B cell (primary cell): ENCODE measurements around the gene NCDN. TPM values are rescaled to one million over a fixed set of nuclear protein-coding genes. Genes with fewer than 3 reads are reported as not detected.

Source experiments
- ATAC-seq: fragments of 200-7000 bp; cut with Tn5 transposase; one replicate; pipeline ENCODE4 v1.10.0; 2021; ENCODE audit warnings: low read depth, mild to moderate bottlenecking, moderate number of reproducible peaks, moderate library complexity
- CTCF ChIA-PET: fragments of 350-600 bp; sonication (Branson Sonifier 250); formaldehyde crosslinking; loops from one replicate; lab custom pipeline; 2021; ENCODE audit warnings: antibody characterized with exemption, inconsistent platforms; lab: Charles Lee
- POLR2A ChIA-PET: fragments of 350-600 bp; sonication (Branson Sonifier 250); formaldehyde crosslinking; loops from one replicate; lab custom pipeline; 2021; ENCODE audit warnings: antibody characterized with exemption; lab: Charles Lee
- DNase-seq: peaks from one replicate; pipeline ENCODE4 v3.0.0; 2013
- H2AFZ ChIP-seq: 2 replicates; pipeline ENCODE4 v1.6.1; 2012; ENCODE audit warnings: mild to moderate bottlenecking, low read depth, low read length; ENCODE audit not compliant: insufficient read depth, poor library complexity, severe bottlenecking
- H3K27ac ChIP-seq, 2 donors: 1 replicate in 1 of 2; 2 replicates in 1 of 2; pipeline ENCODE4 v1.5.1; 2012 to 2013; ENCODE audit warnings: low read length in 2 of 2, mild to moderate bottlenecking in 2 of 2, moderate library complexity in 1 of 2
- H3K27me3 ChIP-seq, 4 experiments: fragments of 200-600 bp in 1 of 4; sonication (generic) in 1 of 4; replicated peaks in 1 of 4; 1 replicate in 2 of 4; 2 replicates in 2 of 4; pipeline versions ENCODE4 v1.6.1 to v1.7.0; 2013 to 2016; ENCODE audit warnings: low read length in 3 of 4, mild to moderate bottlenecking in 2 of 4, mixed read lengths in 1 of 4, moderate library complexity in 1 of 4; ENCODE audit not compliant: insufficient read depth in 4 of 4, control insufficient read depth in 3 of 4; ENCODE audit errors: control extremely low read depth in 1 of 4
- H3K36me3 ChIP-seq, 2 experiments: replicated peaks in 1 of 2; 1 replicate in 1 of 2; 2 replicates in 1 of 2; pipeline versions ENCODE4 v1.6.1 to v1.7.1; 2013; ENCODE audit warnings: low read length in 1 of 2; ENCODE audit not compliant: insufficient read depth in 2 of 2, control insufficient read depth in 1 of 2; ENCODE audit errors: control extremely low read depth in 1 of 2, extremely low read depth in 1 of 2
- H3K4me1 ChIP-seq, 2 donors: fragments of 200-600 bp in 1 of 2; sonication (generic) in 1 of 2; 1 replicate in 1 of 2; 2 replicates in 1 of 2; pipeline versions ENCODE4 v1.5.1 to v1.6.1; 2013 to 2017; ENCODE audit warnings: low read length in 2 of 2; ENCODE audit not compliant: control insufficient read depth in 2 of 2, insufficient read depth in 2 of 2
- H3K4me2 ChIP-seq: replicated peaks from 2 replicates; pipeline ENCODE3; 2012; ENCODE audit warnings: mild to moderate bottlenecking, low read depth, low read length; ENCODE audit not compliant: poor library complexity, severe bottlenecking
- H3K4me3 ChIP-seq, 5 experiments: fragments of 200-600 bp in 1 of 5; sonication (generic) in 1 of 5; 1 replicate in 3 of 5; 2 replicates in 2 of 5; pipeline versions ENCODE4 v1.5.1 to v1.7.0; 2011 to 2016; ENCODE audit warnings: low read length in 4 of 5, mild to moderate bottlenecking in 4 of 5, low read depth in 2 of 5, control low read depth in 1 of 5, moderate library complexity in 1 of 5; ENCODE audit not compliant: insufficient read depth in 1 of 5; ENCODE audit errors: control extremely low read depth in 1 of 5, extremely low read depth in 1 of 5
- H3K79me2 ChIP-seq: fragments of 200-600 bp; sonication (generic); one replicate; pipeline ENCODE4 v1.6.0; 2016; ENCODE audit warnings: low read length; ENCODE audit not compliant: control insufficient read depth, insufficient read depth
- H3K9ac ChIP-seq: fragments of 200-600 bp; sonication (generic); 2 replicates; pipeline ENCODE4 v1.6.1; 2017; ENCODE audit warnings: mild to moderate bottlenecking, low read length, moderate library complexity
- H3K9me3 ChIP-seq, 3 donors: one replicate each; pipeline versions ENCODE4 v1.6.1 to v1.7.1; 2013; ENCODE audit warnings: low read length in 2 of 3; ENCODE audit not compliant: control insufficient read depth in 2 of 3, insufficient read depth in 1 of 3; ENCODE audit errors: control extremely low read depth in 1 of 3
- H4K20me1 ChIP-seq: 2 replicates; pipeline ENCODE4 v1.6.0; 2012; ENCODE audit warnings: mild to moderate bottlenecking, low read length; ENCODE audit not compliant: insufficient read depth, control insufficient read depth, poor library complexity, severe bottlenecking
- H3K27ac Mint-ChIP-seq: one replicate; pipeline ENCODE4 v1.8.0; 2021; ENCODE audit warnings: mixed read lengths
- H3K27me3 Mint-ChIP-seq: one replicate; pipeline ENCODE4 v1.8.0; 2021; ENCODE audit warnings: mixed read lengths
- H3K4me1 Mint-ChIP-seq: one replicate; pipeline ENCODE4 v1.8.0; 2021; ENCODE audit warnings: mixed read lengths
- H3K4me3 Mint-ChIP-seq: one replicate; pipeline ENCODE4 v1.8.0; 2021; ENCODE audit warnings: mixed read lengths
- H3K9me3 Mint-ChIP-seq: one replicate; pipeline ENCODE4 v1.8.0; 2022; ENCODE audit warnings: mixed read lengths; ENCODE audit not compliant: insufficient read depth
- EZH2 ChIP-seq: IDR thresholded peaks from 2 replicates; pipeline ENCODE4 v1.6.1; 2012; ENCODE audit warnings: borderline replicate concordance, low read depth, mild to moderate bottlenecking, moderate library complexity, low read length; ENCODE audit not compliant: insufficient read depth, poor library complexity, severe bottlenecking
- WGBS: methylation state at CpG from one replicate; pipeline ENCODE4 v1.1.5; 2013; ENCODE audit warnings: missing lambda C conversion rate; ENCODE audit not compliant: insufficient coverage; 5-methylcytosine and 5-hydroxymethylcytosine counted together
- intact Hi-C: fragments of 100-400 bp; cut with micrococcal nuclease; formaldehyde crosslinking; loops from one replicate; pipeline ENCODE4 v1.10.0; 2022
- polyA plus RNA-seq: library from polyadenylated mRNA; depleted of rRNA; stranded (reverse); fragments of >200 nt; gene quantifications from 2 replicates; pipeline ENCODE4 v1.2.3, GENCODE V29; 2012
- total RNA-seq, 2 donors: library from RNA; stranded (reverse); fragments of 120-200 nt in 1 of 2; gene quantifications; 1 replicate in 1 of 2; 2 replicates in 1 of 2; pipeline versions ENCODE4 v1.2.3 to v1.2.4, GENCODE V29; 2013 to 2022
- TF ChIP-seq, protein P1 (sequence below): fragments of 200-600 bp; IDR thresholded peaks from one replicate; pipeline ENCODE4 v1.8.0; 2022; ENCODE audit warnings: antibody characterized with exemption, mild to moderate bottlenecking

Gene NCDN
- total and polyA plus RNA-seq, 2 donors (not counting 1 experiment from before 2014, with no cell fraction given), result 13.6 to 19.8 TPM

DNA sequence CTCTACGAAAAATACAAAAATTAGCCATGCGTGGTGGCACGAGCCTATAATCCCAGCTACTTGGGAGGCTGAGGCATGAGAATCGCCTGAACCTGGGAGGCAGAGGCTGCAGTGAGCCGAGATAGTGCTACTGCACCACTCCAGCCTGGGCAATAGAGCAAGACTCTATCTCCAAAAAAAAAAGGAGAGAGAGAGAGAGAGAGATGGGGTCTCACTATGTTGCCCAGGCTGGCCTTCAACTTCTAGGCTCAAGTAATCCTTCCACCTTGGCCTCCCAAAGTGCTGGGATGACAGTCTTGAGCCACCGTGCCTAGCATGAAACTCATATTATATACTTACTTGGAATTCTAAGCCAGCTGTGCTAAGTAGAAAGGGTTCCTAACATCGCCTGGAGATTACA is 54.1 kb downstream of the NCDN start:
- Histone ChIP-seq H3K4me1 (peaks cover 0 to 2% of the 10 kb centered on the region in 2 donors), H2AFZ (no peak overlapping the region), H3K9me3 (no peaks in the 10 kb centered on the region), H3K27ac (no peak overlapping the region), H3K4me2 (no peak overlapping the region), H3K4me3 (no peak overlapping the region), H3K36me3 (peaks cover 9 to 70% of the 10 kb centered on the region in 2 experiments), H3K9ac (no peak overlapping the region), H3K27me3 (no peaks in the 10 kb centered on the region), H3K79me2 (peaks cover 8% of the 10 kb centered on the region), H4K20me1 (no peaks in the 10 kb centered on the region)
- DNase-seq, result no peak
- ChIA-PET CTCF (interaction anchor here (1.5 kb wide), 1 partner anchor 104 kb away, joined by 4 read pairs; no protein-coding TSS in a partner anchor), POLR2A (interaction anchor here (1.0 kb wide), 1 partner anchor 27 kb away, joined by 3 read pairs; no protein-coding TSS in a partner anchor)
- Mint-ChIP-seq H3K27ac (no peak overlapping the region), H3K27me3 (no peaks in the 10 kb centered on the region), H3K4me1 (peaks cover 7% of the 10 kb centered on the region), H3K4me3 (no peak overlapping the region), H3K9me3 (no peaks in the 10 kb centered on the region)
- intact Hi-C loops, result no loop called here
- 100% methylated on average over 2 of the region's 7 CpGs for WGBS
- ATAC-seq, result no peak
- no peak for TF ChIP-seq EZH2
- TF ChIP-seq, protein P1, sequence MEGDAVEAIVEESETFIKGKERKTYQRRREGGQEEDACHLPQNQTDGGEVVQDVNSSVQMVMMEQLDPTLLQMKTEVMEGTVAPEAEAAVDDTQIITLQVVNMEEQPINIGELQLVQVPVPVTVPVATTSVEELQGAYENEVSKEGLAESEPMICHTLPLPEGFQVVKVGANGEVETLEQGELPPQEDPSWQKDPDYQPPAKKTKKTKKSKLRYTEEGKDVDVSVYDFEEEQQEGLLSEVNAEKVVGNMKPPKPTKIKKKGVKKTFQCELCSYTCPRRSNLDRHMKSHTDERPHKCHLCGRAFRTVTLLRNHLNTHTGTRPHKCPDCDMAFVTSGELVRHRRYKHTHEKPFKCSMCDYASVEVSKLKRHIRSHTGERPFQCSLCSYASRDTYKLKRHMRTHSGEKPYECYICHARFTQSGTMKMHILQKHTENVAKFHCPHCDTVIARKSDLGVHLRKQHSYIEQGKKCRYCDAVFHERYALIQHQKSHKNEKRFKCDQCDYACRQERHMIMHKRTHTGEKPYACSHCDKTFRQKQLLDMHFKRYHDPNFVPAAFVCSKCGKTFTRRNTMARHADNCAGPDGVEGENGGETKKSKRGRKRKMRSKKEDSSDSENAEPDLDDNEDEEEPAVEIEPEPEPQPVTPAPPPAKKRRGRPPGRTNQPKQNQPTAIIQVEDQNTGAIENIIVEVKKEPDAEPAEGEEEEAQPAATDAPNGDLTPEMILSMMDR, result no peak

DNA sequence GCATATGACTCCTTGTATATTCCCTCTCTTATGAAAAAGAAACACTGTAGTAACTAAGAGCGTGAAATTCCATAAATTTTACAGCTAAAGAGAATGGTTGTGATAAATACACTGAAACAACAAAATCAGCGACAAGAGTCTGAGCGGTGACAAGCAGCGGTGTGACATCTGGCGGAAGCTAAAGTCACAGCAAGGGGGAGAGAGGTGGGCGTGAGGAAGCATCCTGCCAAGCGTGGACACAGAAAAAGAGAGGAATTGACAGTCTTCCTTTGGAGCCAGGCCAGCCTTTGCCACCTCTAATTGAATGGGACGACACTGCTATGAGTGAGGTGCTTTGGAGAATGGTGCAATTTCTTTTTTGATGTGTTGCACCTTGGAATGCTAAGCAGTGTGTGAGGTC is 57.8 kb downstream of the NCDN start:
- Histone ChIP-seq H2AFZ (no peak overlapping the region), H3K9ac (no peak overlapping the region), H3K4me2 (no peak overlapping the region), H3K9me3 (no peaks in the 10 kb centered on the region), H3K36me3 (peaks cover 5 to 65% of the 10 kb centered on the region in 2 experiments), H3K4me1 (peaks cover 0 to 2% of the 10 kb centered on the region in 2 donors), H3K27ac (no peak overlapping the region), H4K20me1 (no peaks in the 10 kb centered on the region), H3K79me2 (peaks cover 24% of the 10 kb centered on the region), H3K4me3 (no peak overlapping the region), H3K27me3 (no peaks in the 10 kb centered on the region)
- WGBS, result 99% methylated on average over 7 of the region's 8 CpGs
- no peaks in the 10 kb centered on the region for H3K9me3 Mint-ChIP-seq
- ChIA-PET POLR2A (no interaction called here), CTCF (no interaction called here)
- H3K27ac Mint-ChIP-seq, result no peak overlapping the region
- DNase-seq (no peak), ATAC-seq (no peak)
- H3K4me3 Mint-ChIP-seq, result no peak overlapping the region
- no peak for TF ChIP-seq EZH2
- TF ChIP-seq, protein P1, result no peak
- no peaks in the 10 kb centered on the region for H3K4me1 Mint-ChIP-seq
- no peaks in the 10 kb centered on the region for H3K27me3 Mint-ChIP-seq
- intact Hi-C loops, result no loop called here

Other genes starting within 250 kb of the NCDN start
- gene KIAA0319L, start 396 bp upstream of the NCDN start, total RNA-seq, result 78.1 and 89.9 TPM in 2 replicates
- 35.9 and 36.1 TPM in 2 replicates for gene KIAA0319L, start 396 bp upstream of the NCDN start, polyA plus RNA-seq
- 3.2 and 4.5 TPM in 2 replicates for gene TFAP2E, start 15.5 kb downstream of the NCDN start, total RNA-seq
- 2.3 and 3.8 TPM in 2 replicates for gene TFAP2E, start 15.5 kb downstream of the NCDN start, polyA plus RNA-seq
- 24.8 and 26.2 TPM in 2 replicates for gene PSMB2, start 83.7 kb downstream of the NCDN start, total RNA-seq
- 20.5 and 21.9 TPM in 2 replicates for gene PSMB2, start 83.7 kb downstream of the NCDN start, polyA plus RNA-seq
- 5.4 and 5.8 TPM in 2 replicates for gene C1orf216, start 161.1 kb downstream of the NCDN start, total RNA-seq
- 2.2 and 2.6 TPM in 2 replicates for gene C1orf216, start 161.1 kb downstream of the NCDN start, polyA plus RNA-seq
- gene CLSPN, start 212.2 kb downstream of the NCDN start, total RNA-seq, result 0.85 and 1.1 TPM in 2 replicates
- gene CLSPN, start 212.2 kb downstream of the NCDN start, polyA plus RNA-seq, result 0.22 and 0.34 TPM in 2 replicates